GM18505 (cell line): ENCODE data around the gene CCDC188.

Experiments used
- ATAC-seq: cut with Tn5 transposase; IDR thresholded peaks from one replicate; pipeline ENCODE4 v1.9.1; 2021; ENCODE audit not compliant: unreplicated experiment
- POLR2A ChIP-seq: IDR thresholded peaks from 4 replicates; pipeline ENCODE4 v1.6.1; 2011; ENCODE audit warnings: borderline replicate concordance; ENCODE audit not compliant: insufficient read depth, insufficient read length; ENCODE audit errors: extremely low read depth

The CCDC188 gene

GRCh38 chr22:20180640-20181039, 29.8 kb upstream of the CCDC188 start:
- ATAC-seq: no peak
- TF ChIP-seq POLR2A: no peak

- ATAC-seq: no peak
Observed at GRCh38 chr22:20180245-20180630, 29.4 kb upstream of the CCDC188 start.

GRCh38 chr22:20179455-20180244, 28.8 kb upstream of the CCDC188 start:
- ATAC-seq: no peak
- no peak for TF ChIP-seq POLR2A

More at GRCh38 chr22:20180245-20180630, 29.4 kb upstream of the CCDC188 start:
- TF ChIP-seq POLR2A: no peak

- TF ChIP-seq POLR2A: no peak
- ATAC-seq: no peak
Observed at GRCh38 chr22:20178915-20179227, 28.0 kb upstream of the CCDC188 start.

- no peak for TF ChIP-seq POLR2A
- no peak for ATAC-seq
Observed at GRCh38 chr22:20178075-20178914, 27.4 kb upstream of the CCDC188 start.

GRCh38 chr22:20177217-20177911, 26.5 kb upstream of the CCDC188 start:
- no peak for ATAC-seq
- no peak for TF ChIP-seq POLR2A

- TF ChIP-seq POLR2A: no peak
- no peak for ATAC-seq
Observed at GRCh38 chr22:20176421-20177085, 25.7 kb upstream of the CCDC188 start.

- no peak for TF ChIP-seq POLR2A
- ATAC-seq: no peak
Observed at GRCh38 chr22:20175597-20175900, 24.7 kb upstream of the CCDC188 start.

GRCh38 chr22:20174785-20175596, 24.1 kb upstream of the CCDC188 start:
- no peak for ATAC-seq
- no peak for TF ChIP-seq POLR2A

GRCh38 chr22:20173772-20174171, 22.9 kb upstream of the CCDC188 start:
- no peak for TF ChIP-seq POLR2A
- no peak for ATAC-seq

GRCh38 chr22:20173246-20173645, 22.4 kb upstream of the CCDC188 start:
- no peak for TF ChIP-seq POLR2A
- no peak for ATAC-seq

GRCh38 chr22:20172141-20172613, 21.3 kb upstream of the CCDC188 start:
- TF ChIP-seq POLR2A: no peak
- no peak for ATAC-seq
